ENCODE results near the gene ZNF654.

DNA sequence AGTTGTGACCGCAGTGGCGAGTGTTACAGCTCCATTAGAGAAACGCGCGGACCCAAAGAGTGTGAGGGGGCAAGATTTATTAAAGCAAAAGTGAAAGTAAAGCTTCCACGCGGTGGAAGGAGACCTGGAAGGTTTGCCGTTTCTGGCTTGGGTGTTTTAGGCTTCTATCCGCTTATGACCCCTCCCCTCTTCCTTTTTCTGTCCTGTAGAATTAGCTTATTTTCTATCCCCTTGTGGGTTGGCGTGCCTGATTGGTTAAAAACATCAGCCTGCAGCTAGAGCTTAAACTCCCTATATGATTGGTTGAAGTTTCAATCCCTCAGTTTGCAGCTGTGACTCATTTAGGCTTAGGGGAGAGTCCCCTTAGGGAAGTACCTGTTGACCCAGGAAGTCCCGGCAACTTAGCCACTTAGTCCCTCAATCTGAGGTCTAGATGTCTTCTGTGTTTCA, 130.3 kb downstream of the ZNF654 start:
- TF ChIP-seq, protein P1, sequence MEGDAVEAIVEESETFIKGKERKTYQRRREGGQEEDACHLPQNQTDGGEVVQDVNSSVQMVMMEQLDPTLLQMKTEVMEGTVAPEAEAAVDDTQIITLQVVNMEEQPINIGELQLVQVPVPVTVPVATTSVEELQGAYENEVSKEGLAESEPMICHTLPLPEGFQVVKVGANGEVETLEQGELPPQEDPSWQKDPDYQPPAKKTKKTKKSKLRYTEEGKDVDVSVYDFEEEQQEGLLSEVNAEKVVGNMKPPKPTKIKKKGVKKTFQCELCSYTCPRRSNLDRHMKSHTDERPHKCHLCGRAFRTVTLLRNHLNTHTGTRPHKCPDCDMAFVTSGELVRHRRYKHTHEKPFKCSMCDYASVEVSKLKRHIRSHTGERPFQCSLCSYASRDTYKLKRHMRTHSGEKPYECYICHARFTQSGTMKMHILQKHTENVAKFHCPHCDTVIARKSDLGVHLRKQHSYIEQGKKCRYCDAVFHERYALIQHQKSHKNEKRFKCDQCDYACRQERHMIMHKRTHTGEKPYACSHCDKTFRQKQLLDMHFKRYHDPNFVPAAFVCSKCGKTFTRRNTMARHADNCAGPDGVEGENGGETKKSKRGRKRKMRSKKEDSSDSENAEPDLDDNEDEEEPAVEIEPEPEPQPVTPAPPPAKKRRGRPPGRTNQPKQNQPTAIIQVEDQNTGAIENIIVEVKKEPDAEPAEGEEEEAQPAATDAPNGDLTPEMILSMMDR (IDR thresholded peaks at IDR 0.05 in 8 of 11, conservative IDR thresholded peaks at IDR 0.05 in 3 of 11) = no peak
- TF ChIP-seq POLR2AphosphoS5 (IDR thresholded peaks at IDR 0.05) = no peak
- TF ChIP-seq POLR2A (IDR thresholded peaks at IDR 0.05) = no peak

All from spleen (tissue), 7 donors.